DND-41 (cell line): ENCODE results near the gene SEC14L5.

ENCODE experiments used
- ATAC-seq: fragments of 200-7000 bp; cut with Tn5 transposase; 3 replicates; pipeline ENCODE4 v1.9.1; 2021; ENCODE audit warnings: low read depth; ENCODE audit not compliant: insufficient read depth
- DNase-seq: peaks from one replicate; pipeline ENCODE4 v3.0.0-alpha.2; 2020
- H2AFZ ChIP-seq: 2 replicates; pipeline ENCODE4 v1.6.0; 2012; ENCODE audit warnings: low read depth, low read length
- H3K27ac ChIP-seq: 2 replicates; pipeline ENCODE4 v1.5.1; 2012; ENCODE audit warnings: low read length, inconsistent platforms
- H3K27me3 ChIP-seq: fragments of 200-600 bp; sonication (generic); 2 replicates; pipeline ENCODE4 v1.6.0; 2012; ENCODE audit warnings: low read length, mild to moderate bottlenecking, inconsistent platforms; ENCODE audit not compliant: insufficient read depth, poor library complexity
- H3K36me3 ChIP-seq: 2 replicates; pipeline ENCODE4 v1.5.1; 2012; ENCODE audit warnings: low read length, inconsistent platforms; ENCODE audit not compliant: insufficient read depth
- H3K4me1 ChIP-seq: 2 replicates; pipeline ENCODE4 v1.5.1; 2012; ENCODE audit warnings: mild to moderate bottlenecking, low read length; ENCODE audit not compliant: insufficient read depth
- H3K4me2 ChIP-seq: 2 replicates; pipeline ENCODE4 v1.6.0; 2012; ENCODE audit warnings: mild to moderate bottlenecking, moderate library complexity, low read length, inconsistent platforms; ENCODE audit not compliant: insufficient read depth
- H3K4me3 ChIP-seq, 2 experiments: fragments of 200-600 bp in 1 of 2; shearing (Covaris generic) in 1 of 2; 2 replicates each; pipeline ENCODE4 v1.5.1; 2012 to 2016; ENCODE audit warnings: inconsistent platforms in 2 of 2, low read length in 2 of 2, mild to moderate bottlenecking in 2 of 2, low read depth in 1 of 2, moderate library complexity in 1 of 2
- H3K79me2 ChIP-seq: 2 replicates; pipeline ENCODE4 v1.6.0; 2012; ENCODE audit warnings: low read length, inconsistent platforms; ENCODE audit not compliant: insufficient read depth
- H3K9ac ChIP-seq: 2 replicates; pipeline ENCODE4 v1.6.0; 2012; ENCODE audit warnings: low read depth, mild to moderate bottlenecking, inconsistent platforms, low read length, moderate library complexity
- H3K9me3 ChIP-seq: 2 replicates; pipeline ENCODE4 v1.5.1; 2012; ENCODE audit warnings: low read length, moderate library complexity, mild to moderate bottlenecking, inconsistent platforms; ENCODE audit not compliant: insufficient read depth, severe bottlenecking
- H4K20me1 ChIP-seq: 2 replicates; pipeline ENCODE4 v1.6.0; 2012; ENCODE audit warnings: low read length; ENCODE audit not compliant: insufficient read depth
- CTCF ChIP-seq: IDR thresholded peaks from 2 replicates; pipeline ENCODE4 v1.5.1; 2012; ENCODE audit warnings: borderline replicate concordance, low read length, moderate library complexity, mild to moderate bottlenecking; ENCODE audit not compliant: poor library complexity, severe bottlenecking; ENCODE audit errors: extremely low read depth
- EZH2 ChIP-seq: IDR thresholded peaks from 3 replicates; pipeline ENCODE4 v1.6.1; 2012; ENCODE audit warnings: borderline replicate concordance, low read depth, mild to moderate bottlenecking, moderate library complexity, low read length, inconsistent platforms; ENCODE audit not compliant: severe bottlenecking

The SEC14L5 gene

GRCh38 chr16:4982056-4982867 is 24.1 kb downstream of the SEC14L5 start:
- no peaks in the 10 kb centered on the region for H3K79me2 ChIP-seq
- ATAC-seq (no peak), DNase-seq (no peak)
- no peak overlapping the region for H3K9ac ChIP-seq
- H3K4me1 ChIP-seq: no peaks in the 10 kb centered on the region
- 0 out of 2 replicates have a peak, but pooled peaks cover 3% of the 10 kb centered on the region for H4K20me1 ChIP-seq
- H3K4me3 ChIP-seq: no peak overlapping the region
- H3K27ac ChIP-seq: no peak overlapping the region
- H2AFZ ChIP-seq: no peak overlapping the region
- no peak for TF ChIP-seq EZH2
- H3K4me2 ChIP-seq: no peak overlapping the region
- H3K27me3 ChIP-seq: peaks cover 3% of the 10 kb centered on the region
- H3K9me3 ChIP-seq: no peaks in the 10 kb centered on the region
- H3K36me3 ChIP-seq: no peaks in the 10 kb centered on the region

- H3K4me3 ChIP-seq: no peak overlapping the region
- H3K9ac ChIP-seq: no peak overlapping the region
- no peaks in the 10 kb centered on the region for H3K4me1 ChIP-seq
- no peaks in the 10 kb centered on the region for H3K79me2 ChIP-seq
- ATAC-seq: no peak
- H2AFZ ChIP-seq: no peak overlapping the region
- no peaks in the 10 kb centered on the region for H3K36me3 ChIP-seq
- DNase-seq: no peak
- TF ChIP-seq CTCF: no peak
- no peak for TF ChIP-seq EZH2
- no peaks in the 10 kb centered on the region for H4K20me1 ChIP-seq
- H3K4me2 ChIP-seq: no peak overlapping the region
- peaks cover under 1% of the 10 kb centered on the region for H3K27me3 ChIP-seq
- no peaks in the 10 kb centered on the region for H3K9me3 ChIP-seq
- no peak overlapping the region for H3K27ac ChIP-seq
Observed at GRCh38 chr16:4984174-4984990, 26.3 kb downstream of the SEC14L5 start.

GRCh38 chr16:4987250-4987579 is 29.1 kb downstream of the SEC14L5 start:
- Histone ChIP-seq H3K27ac (no peak overlapping the region), H3K79me2 (no peaks in the 10 kb centered on the region), H4K20me1 (no peaks in the 10 kb centered on the region), H3K9me3 (no peaks in the 10 kb centered on the region), H3K4me3 (no peak overlapping the region), H3K4me2 (no peak overlapping the region), H3K4me1 (no peaks in the 10 kb centered on the region), H3K36me3 (no peaks in the 10 kb centered on the region), H3K9ac (no peak overlapping the region), H2AFZ (no peak overlapping the region), H3K27me3 (no peaks in the 10 kb centered on the region)
- no peak for TF ChIP-seq CTCF
- no peak for TF ChIP-seq EZH2
- DNase-seq (no peak), ATAC-seq (no peak)
